Measurements from ENCODE around the gene KLF15. TPM values are rescaled to one million over a fixed set of nuclear protein-coding genes. Genes with fewer than 3 reads are reported as not detected.
A peak's percentile ranks its signal among the peaks of the same experiment; 100 is the strongest.

The KLF15 gene
- polyA plus RNA-seq, 1 donor (not counting 4 experiments of a cell fraction or from before 2014, with no cell fraction given): 0.03 TPM

DNA sequence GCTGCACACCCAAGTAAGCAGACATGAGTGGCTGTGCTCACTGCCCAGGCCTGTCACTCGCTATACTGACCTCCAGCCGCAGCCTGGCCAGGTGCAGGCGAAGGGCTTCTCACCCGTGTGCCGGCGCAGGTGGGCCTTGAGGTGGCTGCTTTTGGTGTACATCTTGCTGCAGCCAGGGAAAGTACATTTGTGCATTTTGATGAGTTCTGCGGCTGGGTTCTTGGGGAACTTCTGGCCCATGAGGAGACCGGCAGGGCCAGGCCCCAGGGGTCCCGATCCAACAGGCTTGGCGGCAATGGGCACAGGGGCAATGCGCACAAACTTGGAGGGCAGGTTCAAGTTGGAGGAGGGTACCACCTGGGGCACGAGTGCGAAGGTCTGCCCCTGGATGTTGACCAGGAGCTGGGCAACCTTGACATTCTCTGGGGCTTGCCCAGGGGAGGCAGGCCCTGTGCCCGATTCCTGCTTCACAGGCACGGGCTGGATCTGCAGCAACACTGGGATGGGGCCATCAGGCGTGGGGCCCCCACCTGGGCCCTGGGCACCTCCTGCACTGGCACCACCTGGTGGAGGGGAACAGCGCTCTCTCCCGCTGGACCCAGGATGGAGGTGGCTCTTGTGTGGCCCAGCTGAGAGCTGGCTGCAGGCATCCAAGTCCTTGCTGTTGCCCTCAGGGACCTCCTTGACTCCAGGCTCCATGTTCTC lies 5.3 kb downstream of the KLF15 start:
- Histone ChIP-seq H3K79me2 (ENCODE audit: control insufficient read depth, insufficient read depth, low read length) (no peaks in the 10 kb centered on the region), H3K4me1 (ENCODE audit: control insufficient read depth, extremely low read depth, insufficient read depth, low read length) (peaks cover 3% of the 10 kb centered on the region), H3K36me3 (ENCODE audit: control insufficient read depth in 2 of 2, extremely low read depth in 1 of 2, insufficient read depth in 2 of 2, low read length in 2 of 2) (no peaks in the 10 kb centered on the region), H3K4me3 (ENCODE audit: control insufficient read depth in 2 of 3, extremely low read depth in 1 of 3, insufficient read depth in 2 of 3, low read depth in 1 of 3, low read length in 3 of 3) (no peak overlapping the region), H3K4me2 (ENCODE audit: control insufficient read depth, extremely low read depth, insufficient read depth, low read depth, low read length) (no peak overlapping the region), H4K20me1 (ENCODE audit: control insufficient read depth, extremely low read depth, insufficient read depth, low read length) (no peaks in the 10 kb centered on the region), H3K9me1 (ENCODE audit: control insufficient read depth, extremely low read depth, insufficient read depth, low read length) (no peaks in the 10 kb centered on the region), H3K9me3 (ENCODE audit: control insufficient read depth, low read depth, low read length) (no peaks in the 10 kb centered on the region), H3K27me3 (ENCODE audit: control insufficient read depth, extremely low read depth, insufficient read depth, low read length) (peaks cover 27% of the 10 kb centered on the region), H3K9ac (ENCODE audit: control insufficient read depth, extremely low read depth, insufficient read depth, low read length) (no peak overlapping the region), H2AFZ (ENCODE audit: control insufficient read depth, low read length) (no peak overlapping the region), H3K27ac (ENCODE audit: control insufficient read depth, insufficient read depth, low read length) (no peak overlapping the region)
- FAIRE-seq (no peak), DNase-seq (ENCODE audit: low read depth, low spot score) (no peak)
- dilution Hi-C loops (cut with MboI; ENCODE audit: extremely low pct_ligation_motif_present, low sequenced_read_pairs): no loop called here
- TF ChIP-seq, protein P1, sequence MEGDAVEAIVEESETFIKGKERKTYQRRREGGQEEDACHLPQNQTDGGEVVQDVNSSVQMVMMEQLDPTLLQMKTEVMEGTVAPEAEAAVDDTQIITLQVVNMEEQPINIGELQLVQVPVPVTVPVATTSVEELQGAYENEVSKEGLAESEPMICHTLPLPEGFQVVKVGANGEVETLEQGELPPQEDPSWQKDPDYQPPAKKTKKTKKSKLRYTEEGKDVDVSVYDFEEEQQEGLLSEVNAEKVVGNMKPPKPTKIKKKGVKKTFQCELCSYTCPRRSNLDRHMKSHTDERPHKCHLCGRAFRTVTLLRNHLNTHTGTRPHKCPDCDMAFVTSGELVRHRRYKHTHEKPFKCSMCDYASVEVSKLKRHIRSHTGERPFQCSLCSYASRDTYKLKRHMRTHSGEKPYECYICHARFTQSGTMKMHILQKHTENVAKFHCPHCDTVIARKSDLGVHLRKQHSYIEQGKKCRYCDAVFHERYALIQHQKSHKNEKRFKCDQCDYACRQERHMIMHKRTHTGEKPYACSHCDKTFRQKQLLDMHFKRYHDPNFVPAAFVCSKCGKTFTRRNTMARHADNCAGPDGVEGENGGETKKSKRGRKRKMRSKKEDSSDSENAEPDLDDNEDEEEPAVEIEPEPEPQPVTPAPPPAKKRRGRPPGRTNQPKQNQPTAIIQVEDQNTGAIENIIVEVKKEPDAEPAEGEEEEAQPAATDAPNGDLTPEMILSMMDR (optimal IDR thresholded peaks at IDR 0.05 in 1 of 3, IDR thresholded peaks at IDR 0.05 in 1 of 3, conservative IDR thresholded peaks at IDR 0.05 in 1 of 3; ENCODE audit: extremely low read depth in 1 of 3, insufficient read depth in 2 of 3, low read length in 3 of 3): peak in 1 of 3 experiments; percentile 56
- TF ChIP-seq EZH2 (IDR thresholded peaks at IDR 0.05; ENCODE audit: low read length): no peak

DNA sequence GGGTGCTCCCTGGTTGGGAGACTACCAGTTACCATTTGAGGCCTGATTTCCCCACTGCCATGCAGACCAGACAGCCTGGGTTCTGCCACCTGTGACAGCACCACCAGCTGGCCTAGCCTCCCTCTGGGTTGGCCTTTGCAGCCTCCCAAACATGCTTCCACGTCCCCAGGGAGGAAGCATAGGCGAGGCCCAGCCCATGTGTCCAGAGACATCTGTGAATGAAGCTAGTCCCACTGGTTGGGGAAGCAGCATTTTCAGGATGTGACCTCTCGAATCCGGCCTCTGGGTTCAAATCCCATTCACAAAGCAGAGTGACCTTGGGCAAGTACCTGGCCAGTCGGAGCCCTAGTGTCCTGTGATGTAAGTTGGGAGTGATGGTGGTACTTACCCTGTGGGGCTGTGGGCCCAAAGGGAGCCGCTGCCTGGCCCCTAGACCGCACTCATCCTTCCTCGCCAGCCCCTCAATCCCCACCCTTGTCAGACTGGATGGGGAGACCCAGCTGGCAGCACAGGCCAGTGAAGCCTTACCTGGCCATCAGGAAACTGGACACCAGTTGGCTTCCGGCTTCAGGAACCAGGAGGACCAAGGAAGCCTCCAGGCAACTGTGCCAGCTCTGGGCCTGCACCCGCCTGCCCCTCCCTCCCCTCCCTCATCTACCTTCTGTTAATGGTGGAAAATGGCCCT lies 6.0 kb downstream of the KLF15 start:
- no peak overlapping the region for H3K4me3 ChIP-seq (ENCODE audit: control insufficient read depth in 2 of 3, extremely low read depth in 1 of 3, insufficient read depth in 2 of 3, low read depth in 1 of 3, low read length in 3 of 3)
- no peak overlapping the region for H3K27ac ChIP-seq (ENCODE audit: control insufficient read depth, insufficient read depth, low read length)
- DNase-seq (ENCODE audit: low read depth, low spot score) (no peak), FAIRE-seq (no peak)
- peaks cover 20% of the 10 kb centered on the region for H3K27me3 ChIP-seq (ENCODE audit: control insufficient read depth, extremely low read depth, insufficient read depth, low read length)
- TF ChIP-seq EZH2 (IDR thresholded peaks at IDR 0.05; ENCODE audit: low read length): no peak
- TF ChIP-seq, protein P1 (optimal IDR thresholded peaks at IDR 0.05 in 1 of 3, IDR thresholded peaks at IDR 0.05 in 1 of 3, conservative IDR thresholded peaks at IDR 0.05 in 1 of 3; ENCODE audit: extremely low read depth in 1 of 3, insufficient read depth in 2 of 3, low read length in 3 of 3): no peak
- H2AFZ ChIP-seq (ENCODE audit: control insufficient read depth, low read length): no peak overlapping the region
- no peaks in the 10 kb centered on the region for H3K79me2 ChIP-seq (ENCODE audit: control insufficient read depth, insufficient read depth, low read length)
- no peak overlapping the region for H3K9ac ChIP-seq (ENCODE audit: control insufficient read depth, extremely low read depth, insufficient read depth, low read length)
- H4K20me1 ChIP-seq (ENCODE audit: control insufficient read depth, extremely low read depth, insufficient read depth, low read length): no peaks in the 10 kb centered on the region
- no peaks in the 10 kb centered on the region for H3K36me3 ChIP-seq (ENCODE audit: control insufficient read depth in 2 of 2, extremely low read depth in 1 of 2, insufficient read depth in 2 of 2, low read length in 2 of 2)
- peaks cover under 1% of the 10 kb centered on the region for H3K4me1 ChIP-seq (ENCODE audit: control insufficient read depth, extremely low read depth, insufficient read depth, low read length)
- no peak overlapping the region for H3K4me2 ChIP-seq (ENCODE audit: control insufficient read depth, extremely low read depth, insufficient read depth, low read depth, low read length)
- dilution Hi-C loops (cut with MboI; ENCODE audit: extremely low pct_ligation_motif_present, low sequenced_read_pairs): no loop called here
- H3K9me3 ChIP-seq (ENCODE audit: control insufficient read depth, low read depth, low read length): no peaks in the 10 kb centered on the region
- H3K9me1 ChIP-seq (ENCODE audit: control insufficient read depth, extremely low read depth, insufficient read depth, low read length): no peaks in the 10 kb centered on the region
